ENCODE results near the gene MAPKAPK2.

- TF ChIP-seq, protein P1, sequence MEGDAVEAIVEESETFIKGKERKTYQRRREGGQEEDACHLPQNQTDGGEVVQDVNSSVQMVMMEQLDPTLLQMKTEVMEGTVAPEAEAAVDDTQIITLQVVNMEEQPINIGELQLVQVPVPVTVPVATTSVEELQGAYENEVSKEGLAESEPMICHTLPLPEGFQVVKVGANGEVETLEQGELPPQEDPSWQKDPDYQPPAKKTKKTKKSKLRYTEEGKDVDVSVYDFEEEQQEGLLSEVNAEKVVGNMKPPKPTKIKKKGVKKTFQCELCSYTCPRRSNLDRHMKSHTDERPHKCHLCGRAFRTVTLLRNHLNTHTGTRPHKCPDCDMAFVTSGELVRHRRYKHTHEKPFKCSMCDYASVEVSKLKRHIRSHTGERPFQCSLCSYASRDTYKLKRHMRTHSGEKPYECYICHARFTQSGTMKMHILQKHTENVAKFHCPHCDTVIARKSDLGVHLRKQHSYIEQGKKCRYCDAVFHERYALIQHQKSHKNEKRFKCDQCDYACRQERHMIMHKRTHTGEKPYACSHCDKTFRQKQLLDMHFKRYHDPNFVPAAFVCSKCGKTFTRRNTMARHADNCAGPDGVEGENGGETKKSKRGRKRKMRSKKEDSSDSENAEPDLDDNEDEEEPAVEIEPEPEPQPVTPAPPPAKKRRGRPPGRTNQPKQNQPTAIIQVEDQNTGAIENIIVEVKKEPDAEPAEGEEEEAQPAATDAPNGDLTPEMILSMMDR (conservative IDR thresholded peaks at IDR 0.05; ENCODE audit: low read length), result no peak
- TF ChIP-seq EZH2phosphoT487 (IDR thresholded peaks at IDR 0.05; ENCODE audit: borderline replicate concordance, low read depth, low read length), result no peak
Observed at GRCh38 chr1:206666031-206666561, 18.6 kb upstream of the MAPKAPK2 start.

Measured in OCI-LY7 (cell line).